Activated CD4-positive, alpha-beta T cell treated with anti-CD3 and anti-CD28 coated beads, Interleukin-2, amount 50 U/mL, for 24 hours (primary cell): ENCODE data around the gene MSANTD4.
"Not testable (repeated sequence)": the region's sequence is repeated elsewhere in the genome, so short reads cannot be mapped to it uniquely, and the experiment has no call there.

Experiments used
- DNase-seq, 2 donors: peaks; one replicate each; pipeline ENCODE4 v3.0.0-alpha.2; 2020; ENCODE audit warnings: low read depth in 1 of 2, low spot score in 1 of 2

The MSANTD4 gene

DNA sequence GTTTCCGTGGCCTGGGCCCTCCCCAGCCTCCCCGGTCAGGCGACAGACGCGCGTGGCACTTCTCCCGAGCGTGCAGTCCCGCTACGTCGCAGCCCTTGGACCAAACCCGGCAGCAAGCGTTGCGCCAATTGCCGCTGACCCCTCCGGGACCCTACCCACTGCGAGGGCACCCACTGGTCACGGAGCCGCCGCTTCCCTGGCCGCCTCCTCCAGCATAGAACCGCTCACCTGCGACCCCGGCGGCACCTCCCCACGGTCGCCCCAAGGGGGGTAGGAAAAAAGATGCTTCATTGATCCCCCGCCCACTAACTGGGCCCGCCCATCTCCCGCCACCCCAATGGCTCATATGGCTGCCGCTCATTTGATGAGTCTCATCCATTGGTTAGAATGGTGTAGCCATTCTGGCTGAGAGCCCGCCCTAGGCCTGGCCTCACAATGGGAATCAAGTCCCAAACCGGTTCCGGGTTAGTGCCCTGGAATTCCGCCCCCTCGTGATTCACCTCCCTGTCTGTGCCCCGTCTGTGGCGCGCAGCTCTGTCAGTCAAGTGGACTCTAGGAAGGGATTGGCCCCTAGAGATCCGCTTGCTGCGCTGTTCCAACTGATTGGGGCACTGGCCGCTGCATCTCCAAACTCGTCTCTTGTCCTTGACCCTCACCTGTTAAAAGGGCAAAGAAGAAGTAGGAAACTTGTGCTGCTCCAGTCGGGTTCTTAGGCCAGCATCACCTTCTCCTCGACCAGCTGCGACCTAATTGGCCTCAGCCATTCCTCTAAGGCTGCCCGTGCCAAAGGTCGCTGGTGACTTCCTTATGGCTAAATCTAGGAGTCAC lies at the start of gene MSANTD4:
MSANTD4 (minus strand) TSS at position 274 of the 828 bp plus-strand sequence. CDS start 11,323 bp downstream, outside the sequence.
- DNase-seq: peak; percentile 96

DNA sequence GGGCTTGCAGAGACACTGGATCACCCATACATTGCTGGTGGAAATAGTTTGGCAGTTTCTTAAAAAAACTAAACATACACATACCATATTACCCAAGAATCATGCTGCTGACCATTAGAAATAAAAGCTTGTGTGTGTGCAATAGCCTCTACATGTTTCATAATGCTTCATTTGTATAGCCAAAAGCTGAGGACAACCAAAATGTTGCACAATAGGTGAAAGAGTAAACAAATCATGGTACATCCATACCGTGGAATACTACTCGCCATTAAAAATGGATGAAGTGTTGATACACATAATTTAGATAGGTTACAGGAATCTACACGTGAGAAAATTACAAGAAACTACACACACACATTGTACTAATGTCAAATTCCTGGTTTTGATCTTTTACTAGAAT lies 48.6 kb upstream of the MSANTD4 start:
- DNase-seq: no peak

DNA sequence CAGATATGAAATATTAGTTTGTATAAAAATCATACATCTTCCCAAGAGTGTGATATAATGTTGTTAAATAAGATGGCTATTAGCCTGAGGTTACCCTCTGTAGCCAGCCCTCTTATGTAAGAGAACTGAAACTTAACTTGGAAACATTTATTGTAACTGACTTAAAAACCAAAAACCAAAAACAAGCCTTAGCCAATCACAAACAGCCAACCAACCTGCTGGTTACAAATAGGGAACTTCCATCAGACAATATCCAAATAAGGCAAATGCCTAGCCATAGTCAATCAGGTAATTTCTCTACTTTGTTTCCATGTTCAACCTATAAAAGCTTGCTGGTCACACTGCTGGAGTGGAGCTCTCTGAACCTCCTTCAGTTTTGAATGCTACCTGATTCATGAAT lies 41.0 kb upstream of the MSANTD4 start:
- DNase-seq: no peak

GRCh38 chr11:106061954-106062949 lies 40.2 kb upstream of the MSANTD4 start:
- DNase-seq: no peak

- DNase-seq: no peak
These were observed 39.3 kb upstream of the MSANTD4 start for GRCh38 chr11:106061249-106061784.

DNA sequence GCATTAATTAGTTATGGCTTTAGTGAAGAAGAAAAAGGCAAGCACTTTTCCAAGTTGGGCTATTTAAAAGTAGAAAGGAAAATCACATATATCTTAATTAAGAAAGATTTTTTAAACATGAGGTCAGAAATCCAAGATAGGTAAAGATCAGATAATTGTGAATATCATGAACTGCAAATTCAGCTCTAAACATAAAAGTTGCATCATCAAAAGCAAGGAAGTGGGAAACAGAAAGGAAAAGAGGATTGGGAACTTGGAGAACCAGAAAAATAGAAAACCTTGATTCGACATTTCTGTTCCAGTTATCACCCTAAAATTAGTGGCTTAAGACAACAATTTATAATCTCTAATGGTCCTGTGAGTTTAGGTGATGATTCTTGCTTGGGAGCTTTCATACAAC lies 37.6 kb upstream of the MSANTD4 start:
- no peak for DNase-seq

GRCh38 chr11:106058377-106058776 lies 36.3 kb upstream of the MSANTD4 start:
- DNase-seq: not testable (repeated sequence)

DNA sequence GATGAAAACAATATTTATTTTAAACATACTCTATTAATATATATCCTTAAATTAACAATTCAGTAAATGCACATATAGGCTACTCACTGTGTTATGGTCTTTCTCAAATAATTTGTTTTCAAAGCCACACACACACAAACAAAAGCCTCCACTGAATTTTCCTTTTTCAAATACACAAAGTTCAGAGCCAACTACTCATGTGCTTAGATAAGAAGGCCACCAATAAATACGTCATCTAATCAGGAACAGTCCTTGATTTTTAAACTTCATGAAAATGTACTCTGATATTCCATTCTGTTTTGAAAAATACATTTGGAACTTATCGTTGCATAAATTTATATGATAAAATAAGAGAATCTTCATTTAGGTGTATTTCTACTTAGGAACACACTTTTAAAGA lies 29.1 kb upstream of the MSANTD4 start:
- DNase-seq: no peak

- DNase-seq: no peak
These were observed 27.9 kb upstream of the MSANTD4 start for GRCh38 chr11:106049727-106050476.

DNA sequence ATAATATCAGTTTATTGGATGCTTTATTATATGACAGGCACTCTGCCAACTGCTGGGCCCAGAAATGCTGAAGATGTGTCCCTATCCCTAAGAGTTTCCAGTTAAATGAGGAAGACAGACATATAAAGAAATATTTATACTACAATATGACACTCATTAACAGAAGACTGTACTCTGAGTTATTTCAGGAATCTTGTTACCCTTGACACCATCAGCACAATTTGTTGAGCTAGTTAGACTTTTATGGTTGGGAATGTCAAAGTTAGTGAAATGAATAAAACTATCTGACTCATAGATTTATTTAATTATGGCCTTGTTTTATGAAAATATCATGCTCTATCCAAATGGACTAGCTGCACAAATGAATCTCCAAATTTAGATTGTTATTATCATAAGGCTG lies 25.6 kb upstream of the MSANTD4 start:
- no peak for DNase-seq

GRCh38 chr11:106043540-106043939 lies 21.5 kb upstream of the MSANTD4 start:
- DNase-seq: no peak

DNA sequence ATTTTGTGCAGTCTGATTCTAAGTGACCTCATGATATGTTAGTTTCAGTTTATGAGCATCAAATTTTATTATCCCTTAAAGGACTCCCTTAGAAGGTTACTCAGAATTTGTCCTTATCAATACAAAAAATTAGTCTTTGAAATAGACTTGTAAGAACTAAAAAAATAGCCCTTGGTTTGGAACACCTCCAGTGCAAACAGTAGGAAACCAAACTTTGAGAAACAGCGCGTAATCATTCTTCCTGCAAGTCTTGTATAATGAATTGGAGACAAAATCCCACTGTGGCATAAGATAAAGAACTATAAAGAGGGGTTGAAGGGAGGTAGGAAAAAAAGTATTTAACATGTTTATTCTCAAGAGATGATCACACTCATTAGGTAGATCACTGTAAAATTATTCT lies 10.8 kb upstream of the MSANTD4 start:
- DNase-seq: no peak

DNA sequence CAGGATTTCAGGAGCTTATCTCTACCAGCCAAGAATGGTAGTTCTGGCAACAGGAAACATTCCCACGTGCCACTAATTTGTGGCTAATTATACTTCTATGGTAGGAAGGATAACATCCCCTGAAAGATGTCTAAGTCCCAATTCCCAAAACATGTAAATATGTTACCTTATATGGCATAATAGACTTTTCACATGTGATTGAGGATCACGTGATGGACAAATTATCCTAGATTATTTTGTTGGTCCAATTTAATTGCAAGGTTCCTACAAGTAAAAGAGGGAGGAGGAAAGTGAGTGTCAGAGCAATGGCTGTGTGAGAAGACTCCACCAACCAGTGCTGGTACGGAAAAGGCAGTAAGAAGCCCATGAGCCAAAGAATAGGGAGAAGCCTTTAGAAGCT lies 9.9 kb upstream of the MSANTD4 start:
- no peak for DNase-seq

DNA sequence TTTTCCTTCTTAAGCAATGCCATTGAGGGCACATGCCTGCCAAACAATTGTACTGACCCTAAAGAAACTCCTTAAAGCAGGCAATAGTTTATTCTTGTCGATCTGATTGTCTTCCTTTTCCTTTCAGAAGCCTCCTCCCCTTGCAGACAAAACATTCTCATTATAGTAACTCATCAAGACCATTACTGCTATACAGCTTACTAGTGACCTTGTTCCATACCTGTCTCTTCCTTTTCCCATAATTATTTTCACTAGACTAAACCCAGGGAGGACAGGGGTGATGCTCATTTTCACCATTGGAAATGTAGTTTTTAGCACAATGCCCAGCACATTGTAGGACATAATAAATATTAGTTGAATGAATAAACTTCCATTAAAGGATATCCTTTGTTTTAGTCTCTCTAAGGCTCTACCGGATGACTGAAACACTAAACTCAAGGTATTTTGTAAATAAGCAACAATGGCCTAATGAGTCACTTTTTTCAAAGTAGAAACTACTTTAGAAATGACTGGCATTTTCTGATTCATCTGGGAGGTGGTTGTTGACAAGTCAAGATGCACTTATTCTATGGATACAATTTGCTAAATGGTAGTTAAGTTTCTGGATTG lies 9.3 kb upstream of the MSANTD4 start:
- no peak for DNase-seq

- no peak for DNase-seq
These were observed 8.6 kb upstream of the MSANTD4 start for GRCh38 chr11:106030609-106031008.

GRCh38 chr11:106022795-106023275 lies 795 bp upstream of the MSANTD4 start:
- DNase-seq: no peak

GRCh38 chr11:106021181-106021966 lies 666 bp downstream of the MSANTD4 start:
- DNase-seq: no peak

GRCh38 chr11:106017093-106017492 lies 4.9 kb downstream of the MSANTD4 start:
- no peak for DNase-seq

- no peak for DNase-seq
These were observed 7.0 kb downstream of the MSANTD4 start for GRCh38 chr11:106015066-106015465.

- DNase-seq: no peak
These were observed 7.4 kb downstream of the MSANTD4 start for GRCh38 chr11:106014620-106015019.
